Hepatocyte (in vitro differentiated cells): Measurements from ENCODE around the gene SUPT3H.

Experiments
- EZH2 ChIP-seq: fragments of 200-600 bp; sonication (generic); IDR thresholded peaks from 2 replicates; pipeline ENCODE4 v1.6.1; 2016; ENCODE audit warnings: antibody characterized with exemption, mild to moderate bottlenecking, borderline replicate concordance
- TF ChIP-seq, protein P1 (sequence below): fragments of 200-600 bp; sonication (generic); IDR thresholded peaks from 2 replicates; pipeline ENCODE4 v1.5.1; 2016; ENCODE audit warnings: antibody characterized with exemption, mild to moderate bottlenecking; ENCODE audit not compliant: poor library complexity

DNA sequence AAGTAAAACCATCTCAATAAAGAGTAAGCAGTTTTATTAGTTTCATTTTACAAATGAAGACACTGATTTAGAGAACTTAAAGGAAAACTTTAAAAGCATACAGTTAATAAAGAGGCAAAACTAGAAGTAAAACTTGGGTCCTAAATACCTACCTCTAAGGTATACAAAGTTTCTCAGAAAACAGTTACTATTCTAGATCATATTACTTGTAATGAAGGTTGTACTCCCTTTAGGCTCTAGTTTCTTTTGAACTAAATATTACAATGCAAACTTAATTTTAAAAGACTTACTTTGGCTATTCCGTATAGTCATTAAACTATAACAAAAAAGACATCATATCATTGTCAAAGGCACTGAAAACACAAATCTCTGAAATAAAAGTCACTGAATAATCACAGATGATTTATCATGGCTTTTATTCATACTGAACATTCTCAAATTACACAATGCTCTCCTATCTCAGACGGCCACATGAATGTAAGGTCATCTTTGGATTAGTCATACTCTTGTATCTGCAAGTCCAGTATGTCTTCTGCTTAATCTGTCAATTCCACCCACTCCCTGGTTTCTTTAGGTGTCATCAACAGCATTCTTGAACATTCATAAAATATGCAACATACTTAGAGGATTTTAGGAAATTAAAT, 411.2 kb downstream of the SUPT3H start:
- TF ChIP-seq, protein P1, sequence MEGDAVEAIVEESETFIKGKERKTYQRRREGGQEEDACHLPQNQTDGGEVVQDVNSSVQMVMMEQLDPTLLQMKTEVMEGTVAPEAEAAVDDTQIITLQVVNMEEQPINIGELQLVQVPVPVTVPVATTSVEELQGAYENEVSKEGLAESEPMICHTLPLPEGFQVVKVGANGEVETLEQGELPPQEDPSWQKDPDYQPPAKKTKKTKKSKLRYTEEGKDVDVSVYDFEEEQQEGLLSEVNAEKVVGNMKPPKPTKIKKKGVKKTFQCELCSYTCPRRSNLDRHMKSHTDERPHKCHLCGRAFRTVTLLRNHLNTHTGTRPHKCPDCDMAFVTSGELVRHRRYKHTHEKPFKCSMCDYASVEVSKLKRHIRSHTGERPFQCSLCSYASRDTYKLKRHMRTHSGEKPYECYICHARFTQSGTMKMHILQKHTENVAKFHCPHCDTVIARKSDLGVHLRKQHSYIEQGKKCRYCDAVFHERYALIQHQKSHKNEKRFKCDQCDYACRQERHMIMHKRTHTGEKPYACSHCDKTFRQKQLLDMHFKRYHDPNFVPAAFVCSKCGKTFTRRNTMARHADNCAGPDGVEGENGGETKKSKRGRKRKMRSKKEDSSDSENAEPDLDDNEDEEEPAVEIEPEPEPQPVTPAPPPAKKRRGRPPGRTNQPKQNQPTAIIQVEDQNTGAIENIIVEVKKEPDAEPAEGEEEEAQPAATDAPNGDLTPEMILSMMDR = no peak
- no peak for TF ChIP-seq EZH2
